Sciatic nerve (tissue), 2 donors: Measurements from ENCODE around the gene FANCE. TPM values are rescaled to one million over a fixed set of nuclear protein-coding genes. Genes with fewer than 3 reads are reported as not detected.

Source experiments
- ATAC-seq: fragments of 200-7000 bp; cut with Tn5 transposase; one replicate; pipeline ENCODE4 v1.9.1; 2020; ENCODE audit warnings: mild to moderate bottlenecking, moderate library complexity
- DNase-seq: peaks from one replicate; pipeline ENCODE4 v3.0.0-alpha.2; 2020; ENCODE audit warnings: low spot score
- intact Hi-C: fragments of 100-400 bp; cut with DNase I; formaldehyde crosslinking; loops from one replicate; pipeline ENCODE4 v1.14.2; 2022
- total RNA-seq: library from RNA; stranded (reverse); fragmentation: NEBNext Ultra II Directional; extraction: Animal tissue kit (Norgen Biotek cat#: 25700); gene quantifications from one replicate; pipeline ENCODE4 v1.2.1, GENCODE V29; 2021
- donor health status: DM: no; HTN: no; CAD: no.
- donor health status: DM: no; HTN: no; CAD: no.

FANCE gene, protein sequence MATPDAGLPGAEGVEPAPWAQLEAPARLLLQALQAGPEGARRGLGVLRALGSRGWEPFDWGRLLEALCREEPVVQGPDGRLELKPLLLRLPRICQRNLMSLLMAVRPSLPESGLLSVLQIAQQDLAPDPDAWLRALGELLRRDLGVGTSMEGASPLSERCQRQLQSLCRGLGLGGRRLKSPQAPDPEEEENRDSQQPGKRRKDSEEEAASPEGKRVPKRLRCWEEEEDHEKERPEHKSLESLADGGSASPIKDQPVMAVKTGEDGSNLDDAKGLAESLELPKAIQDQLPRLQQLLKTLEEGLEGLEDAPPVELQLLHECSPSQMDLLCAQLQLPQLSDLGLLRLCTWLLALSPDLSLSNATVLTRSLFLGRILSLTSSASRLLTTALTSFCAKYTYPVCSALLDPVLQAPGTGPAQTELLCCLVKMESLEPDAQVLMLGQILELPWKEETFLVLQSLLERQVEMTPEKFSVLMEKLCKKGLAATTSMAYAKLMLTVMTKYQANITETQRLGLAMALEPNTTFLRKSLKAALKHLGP
- 6.4 TPM for total RNA-seq

DNA sequence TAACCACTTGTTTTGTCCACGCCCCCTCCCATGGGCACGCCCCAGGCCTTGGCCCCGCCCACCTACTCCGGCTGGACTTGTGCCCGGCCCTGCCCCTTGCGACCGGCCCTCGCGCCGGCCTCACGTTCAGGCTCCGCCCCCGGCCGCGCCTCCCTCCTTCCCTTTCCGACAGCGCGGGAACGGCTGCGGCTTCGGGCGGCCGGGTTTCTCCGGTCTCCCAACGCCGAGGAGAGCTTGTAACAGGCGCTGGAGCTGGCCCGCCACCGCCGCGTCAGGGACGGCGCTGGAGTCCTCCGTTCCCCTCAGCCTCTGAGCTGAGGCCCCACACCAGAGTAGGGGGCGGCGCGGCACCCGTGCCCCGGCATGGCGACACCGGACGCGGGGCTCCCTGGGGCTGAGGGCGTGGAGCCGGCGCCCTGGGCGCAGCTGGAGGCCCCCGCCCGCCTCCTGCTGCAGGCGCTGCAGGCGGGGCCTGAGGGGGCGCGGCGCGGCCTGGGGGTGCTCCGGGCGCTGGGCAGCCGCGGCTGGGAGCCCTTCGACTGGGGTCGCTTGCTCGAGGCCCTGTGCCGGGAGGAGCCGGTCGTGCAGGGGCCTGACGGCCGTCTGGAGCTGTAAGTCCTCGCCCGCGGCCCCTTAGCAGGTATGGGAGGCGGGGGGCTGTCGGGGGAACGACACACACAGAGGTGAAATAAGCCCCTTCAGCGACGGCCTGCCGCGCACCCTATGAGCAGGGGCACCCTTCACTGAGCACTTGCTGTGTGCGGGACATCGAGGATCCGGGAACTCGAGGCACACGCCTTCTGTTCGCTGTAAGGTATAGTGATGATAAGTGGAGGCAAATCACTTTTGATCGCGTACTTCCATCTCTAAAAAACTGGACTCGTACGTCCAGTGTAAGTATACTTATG is at the start of gene FANCE:
Gene FANCE, plus strand, starts transcription at position 156 of the 908 bp plus-strand sequence. Its CDS starts 208 bp downstream, at position 364.
- intact Hi-C loops: no loop called here
- DNase-seq: peak; percentile 98
- ATAC-seq: peak; percentile 96

DNA sequence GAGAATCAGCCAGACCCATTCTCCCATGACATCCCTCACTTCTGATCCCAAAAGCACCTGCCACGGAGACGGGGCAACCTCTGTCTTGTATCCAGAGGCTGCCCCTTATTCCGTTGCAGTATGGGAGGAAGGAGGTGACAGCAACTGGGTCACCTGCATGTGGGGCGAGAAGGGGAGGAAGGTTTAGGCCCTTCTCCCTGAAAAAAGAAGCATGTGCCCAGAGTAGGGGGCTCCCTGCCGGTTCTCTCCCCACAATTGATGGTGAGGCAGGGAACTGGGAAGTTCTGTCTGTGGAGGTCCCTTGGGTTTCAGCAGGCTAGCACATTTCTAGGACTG is 49.3 kb upstream of the FANCE start:
- ATAC-seq (no peak), DNase-seq (no peak)
- intact Hi-C loops: no loop called here

DNA sequence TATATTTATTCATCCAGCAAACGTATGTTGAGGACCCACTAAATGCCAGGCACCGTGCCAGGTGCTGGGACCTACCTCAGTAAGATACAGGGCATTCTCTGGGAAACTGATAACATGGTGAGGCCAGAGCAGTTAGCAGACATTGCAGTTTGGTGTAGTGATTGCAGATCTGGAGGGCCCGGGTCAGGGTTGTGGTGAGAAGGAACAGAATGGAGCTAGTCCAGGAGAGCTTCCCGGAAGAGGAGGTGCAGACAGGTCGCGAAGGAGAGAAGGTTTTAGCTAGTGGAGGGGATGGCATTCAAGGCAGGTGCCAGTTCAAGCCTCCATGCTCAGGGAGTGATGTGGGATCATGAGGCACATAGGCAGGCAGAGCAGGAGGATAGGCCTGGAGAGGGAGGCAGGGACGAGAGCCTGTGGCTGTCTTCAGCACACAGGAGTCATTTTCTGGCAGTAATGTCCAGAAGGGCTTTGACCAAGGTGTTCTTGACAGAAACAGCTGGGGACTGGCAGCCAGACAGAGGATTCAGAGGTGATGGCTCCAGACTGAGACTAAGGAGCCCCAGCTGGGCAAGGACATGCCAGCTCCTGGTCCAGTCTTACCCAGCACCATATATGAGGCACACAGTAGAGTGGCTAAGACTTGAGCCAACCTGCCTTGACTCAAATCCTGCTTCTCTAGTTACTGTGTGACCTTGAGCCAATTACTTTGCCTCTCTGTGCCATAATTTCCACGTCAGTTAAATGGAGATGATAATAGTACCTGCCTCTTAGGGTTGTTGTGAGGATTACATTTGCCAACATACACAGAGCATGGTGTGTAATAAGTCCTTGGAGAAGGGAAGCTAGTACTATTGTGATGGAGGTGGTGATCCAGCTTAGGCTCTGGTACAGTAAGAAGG is 48.3 kb upstream of the FANCE start:
- ATAC-seq (no peak), DNase-seq (no peak)
- intact Hi-C loops: no loop called here

DNA sequence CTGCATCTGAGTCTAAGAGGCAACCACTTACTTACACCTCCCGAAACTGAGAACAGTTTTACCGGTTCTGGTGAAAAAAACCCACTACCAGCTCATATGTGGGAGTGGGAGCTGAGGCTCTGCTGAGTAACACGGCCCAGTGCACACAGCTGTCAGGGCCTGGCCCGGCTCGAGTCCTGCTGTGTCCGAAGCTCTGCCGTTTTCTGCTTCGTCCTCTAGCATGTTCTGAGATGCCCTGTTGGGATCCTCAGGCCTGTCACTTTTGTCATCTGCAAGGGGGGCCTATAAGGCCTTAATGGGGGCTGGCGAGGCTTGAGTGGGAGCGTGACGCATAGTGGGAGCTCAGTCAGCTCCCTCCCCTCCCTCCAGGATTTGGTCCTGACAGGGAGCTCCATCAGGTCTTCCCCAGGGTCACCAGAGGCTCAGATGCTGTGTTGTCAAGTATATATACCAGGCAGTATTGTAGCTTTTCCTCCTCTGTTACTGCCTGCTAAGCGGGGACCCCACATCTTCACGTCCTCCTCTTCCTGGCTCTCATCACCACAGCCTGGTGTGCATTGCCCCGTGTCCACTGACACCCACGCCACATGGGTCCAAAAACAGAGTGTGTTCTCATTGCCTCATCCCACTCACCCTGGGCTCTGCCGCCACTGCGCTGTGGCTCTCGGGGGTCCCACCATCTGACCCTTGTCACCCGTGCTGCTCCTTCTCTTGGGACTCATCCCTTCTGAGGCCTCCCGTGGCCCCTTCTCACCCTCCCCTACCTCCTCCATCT is 45.2 kb upstream of the FANCE start:
- ATAC-seq (no peak), DNase-seq (no peak)
- intact Hi-C loops: no loop called here

DNA sequence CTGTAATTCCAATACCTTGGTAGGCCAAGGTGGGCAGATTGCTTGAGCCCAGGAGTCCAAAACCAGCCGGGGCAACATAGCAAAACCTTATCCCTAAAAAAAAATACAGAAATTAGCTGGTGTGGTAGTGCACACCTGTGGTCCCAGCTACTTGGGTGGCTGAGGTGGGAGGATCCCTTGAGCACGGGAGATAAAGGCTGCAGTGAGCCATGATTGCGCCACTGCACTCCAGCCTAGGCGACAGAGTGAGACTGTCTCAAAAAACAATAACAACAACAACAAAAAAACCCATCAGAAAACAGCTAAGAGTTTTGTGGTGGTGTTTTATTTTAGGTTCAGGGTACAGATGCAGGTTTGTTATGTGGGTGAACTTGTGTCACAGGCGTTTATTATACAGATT is 42.9 kb upstream of the FANCE start:
- ATAC-seq: no peak
- intact Hi-C loops: no loop called here
- DNase-seq: no peak

DNA sequence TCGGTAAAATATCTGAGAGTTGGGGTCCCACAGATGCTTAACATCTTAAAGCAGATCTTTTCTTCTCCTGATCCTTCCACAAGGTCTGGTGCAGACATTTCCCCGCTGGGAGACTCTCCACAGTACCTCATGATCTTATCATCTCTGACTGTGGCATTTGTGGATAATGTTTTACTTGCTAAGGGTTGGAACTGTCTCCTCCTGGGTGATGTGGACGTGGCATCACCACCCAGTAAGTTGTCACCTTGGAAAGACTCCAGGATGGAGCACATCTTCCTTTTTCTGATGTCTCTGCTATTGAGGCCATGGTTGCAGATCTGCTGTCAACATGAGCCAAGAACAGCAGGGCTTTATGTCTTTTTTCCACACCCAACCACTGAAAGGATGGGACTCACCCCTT is 42.0 kb upstream of the FANCE start:
- ATAC-seq: no peak
- intact Hi-C loops: no loop called here

DNA sequence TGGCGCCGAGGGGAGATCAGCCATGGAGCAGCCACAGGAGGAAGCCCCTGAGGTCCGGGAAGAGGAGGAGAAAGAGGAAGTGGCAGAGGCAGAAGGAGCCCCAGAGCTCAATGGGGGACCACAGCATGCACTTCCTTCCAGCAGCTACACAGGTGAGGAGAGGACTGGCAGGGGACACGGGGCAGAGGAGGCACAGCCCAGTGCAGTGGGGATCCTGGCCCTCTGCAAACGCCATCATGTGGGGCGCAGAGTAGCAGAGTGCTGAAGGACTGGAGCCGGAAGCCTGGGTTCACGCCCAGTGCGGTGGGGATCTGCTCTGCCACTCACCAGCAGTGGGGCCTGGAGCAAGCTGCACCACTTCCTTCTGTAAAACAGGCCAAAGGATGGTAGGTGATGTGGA is 41.1 kb upstream of the FANCE start:
- ATAC-seq (no peak), DNase-seq (no peak)
- intact Hi-C loops: no loop called here

More for the DNA sequence above, 42.0 kb upstream of the FANCE start:
- DNase-seq: no peak

DNA sequence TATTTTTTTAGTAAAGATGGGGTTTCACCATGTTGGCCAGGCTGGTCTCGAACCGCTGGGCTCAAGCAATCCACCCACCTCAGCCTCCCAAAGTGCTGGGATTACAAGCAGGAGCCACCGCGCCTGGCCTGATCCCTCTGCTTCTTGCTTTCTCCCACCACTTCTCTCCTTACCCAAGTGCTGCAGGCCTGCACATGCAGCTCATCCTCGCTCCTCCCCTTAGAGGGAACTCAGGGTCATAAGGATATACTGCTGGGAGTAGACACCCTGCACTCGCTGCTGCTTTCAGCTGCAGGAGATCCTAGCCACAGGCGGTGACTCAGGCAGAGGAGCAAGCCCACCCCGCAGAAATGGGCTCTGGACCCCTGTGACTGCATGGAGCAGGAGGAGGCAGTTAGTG is 40.0 kb upstream of the FANCE start:
- no peak for ATAC-seq
- DNase-seq: no peak
- intact Hi-C loops: no loop called here

DNA sequence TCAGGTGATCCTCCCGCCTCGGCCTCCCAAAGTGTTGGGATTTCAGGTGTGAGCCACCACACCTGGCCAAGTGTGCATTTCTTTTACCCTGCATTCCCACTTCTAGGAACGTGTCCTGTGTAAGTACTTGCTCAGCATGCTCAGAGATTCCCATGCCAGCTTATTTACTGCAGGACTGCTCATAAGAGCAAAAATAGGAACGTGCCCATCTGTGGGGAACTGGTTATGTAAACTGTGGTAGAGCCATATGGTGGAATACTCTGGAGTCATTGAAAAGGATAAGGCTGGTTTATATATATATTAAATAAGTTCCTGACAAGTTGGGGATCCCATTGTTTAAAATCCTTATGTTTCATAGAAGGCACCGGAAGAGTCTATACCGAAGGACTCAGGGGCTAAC is 38.2 kb upstream of the FANCE start:
- intact Hi-C loops: no loop called here
- no peak for ATAC-seq

DNA sequence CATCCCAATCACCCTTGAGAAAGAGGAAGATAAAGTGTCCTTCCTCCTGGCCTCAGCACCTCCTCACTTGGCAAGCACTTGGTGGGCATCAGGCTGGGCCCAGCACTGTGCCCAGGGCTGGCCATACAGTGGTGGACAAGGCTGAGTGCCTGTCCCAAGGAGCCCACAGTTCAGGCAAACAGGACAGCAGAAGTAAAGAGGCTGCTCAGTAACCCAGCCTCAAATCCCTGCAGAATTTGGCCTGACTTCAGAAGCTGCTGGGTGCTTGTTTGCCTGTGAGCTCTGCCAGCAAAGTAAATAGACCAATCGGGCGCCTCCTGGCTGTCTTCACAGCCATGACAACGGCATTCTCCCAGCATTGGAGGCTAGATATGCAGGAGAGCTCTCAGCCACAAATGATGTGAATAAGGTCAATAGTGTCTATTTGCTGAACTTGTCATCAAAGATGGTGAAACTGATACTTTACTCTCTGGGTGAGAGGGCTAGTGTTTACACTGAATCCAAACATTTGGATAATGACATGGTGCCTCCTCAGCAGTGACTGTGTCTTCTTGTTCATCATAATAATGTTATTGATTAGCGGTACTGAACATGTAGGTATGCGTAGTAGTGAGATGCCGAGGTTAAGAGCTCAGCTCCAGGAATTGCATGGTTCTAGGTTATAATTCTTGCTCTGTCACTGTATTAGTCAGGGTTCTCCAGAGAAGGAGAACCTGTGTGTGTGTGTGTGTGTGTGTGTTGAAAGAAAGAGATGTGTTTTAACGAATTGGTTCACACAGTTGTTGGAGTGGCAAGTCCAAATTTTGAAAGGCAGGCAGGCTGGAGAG is 36.9 kb upstream of the FANCE start:
- intact Hi-C loops: no loop called here

More for the DNA sequence above, 38.2 kb upstream of the FANCE start:
- DNase-seq: no peak

DNA sequence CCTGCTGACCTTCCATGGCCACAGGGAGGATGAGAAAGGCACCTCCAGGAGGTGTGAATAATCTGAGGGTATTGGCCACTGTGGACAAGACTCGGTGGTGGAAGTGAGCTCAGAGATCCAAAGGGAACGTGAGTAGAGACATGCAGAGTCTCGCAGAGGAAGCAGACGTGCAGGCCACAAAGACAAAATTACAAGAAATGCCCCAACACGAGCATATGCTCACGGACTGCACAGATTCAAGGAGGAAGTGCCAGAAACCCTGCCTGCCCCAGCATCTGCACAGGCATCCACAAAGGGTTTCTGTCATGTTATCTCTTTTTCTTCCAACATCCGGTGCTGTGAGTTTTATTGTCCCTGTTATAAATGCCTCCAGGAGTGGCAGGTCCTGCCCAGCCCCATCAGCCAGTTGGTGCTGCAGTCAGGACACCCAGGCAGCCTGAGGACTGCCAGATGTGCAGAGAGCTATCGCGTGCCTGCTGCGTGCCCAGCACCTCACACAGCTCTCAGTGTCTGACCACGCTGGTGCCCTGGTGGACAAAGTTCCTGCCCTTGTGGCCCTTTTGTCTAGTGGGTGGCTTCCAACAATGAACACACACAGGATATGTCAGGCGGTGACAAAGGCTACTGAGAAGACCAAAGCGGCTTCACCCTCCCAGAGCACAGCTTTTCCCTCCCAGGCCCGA is 34.0 kb upstream of the FANCE start:
- peak; percentile 8 for ATAC-seq
- intact Hi-C loops: no loop called here
- no peak for DNase-seq

More for the DNA sequence above, 36.9 kb upstream of the FANCE start:
- DNase-seq: peak; percentile 70
- peak; percentile 83 for ATAC-seq

DNA sequence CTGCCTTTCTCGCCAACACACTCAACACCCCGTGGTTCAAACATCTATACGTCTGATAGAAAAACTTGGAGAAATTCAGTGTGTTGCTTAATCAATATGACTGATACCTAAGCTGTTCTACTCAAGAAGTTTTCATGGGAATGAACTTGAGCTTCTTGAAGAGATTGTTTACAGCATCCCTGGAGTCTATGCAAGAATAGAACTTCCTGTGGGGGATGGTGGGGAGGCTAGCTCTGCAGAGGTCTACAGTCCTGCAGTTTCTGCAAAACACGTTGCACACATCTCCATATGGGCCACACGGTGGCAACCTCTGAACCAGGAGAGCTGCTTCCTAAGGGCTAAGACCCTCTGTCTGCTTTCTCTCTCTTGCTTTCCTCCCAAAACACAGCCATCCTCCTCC is 32.7 kb upstream of the FANCE start:
- DNase-seq (no peak), ATAC-seq (no peak)
- intact Hi-C loops: no loop called here

DNA sequence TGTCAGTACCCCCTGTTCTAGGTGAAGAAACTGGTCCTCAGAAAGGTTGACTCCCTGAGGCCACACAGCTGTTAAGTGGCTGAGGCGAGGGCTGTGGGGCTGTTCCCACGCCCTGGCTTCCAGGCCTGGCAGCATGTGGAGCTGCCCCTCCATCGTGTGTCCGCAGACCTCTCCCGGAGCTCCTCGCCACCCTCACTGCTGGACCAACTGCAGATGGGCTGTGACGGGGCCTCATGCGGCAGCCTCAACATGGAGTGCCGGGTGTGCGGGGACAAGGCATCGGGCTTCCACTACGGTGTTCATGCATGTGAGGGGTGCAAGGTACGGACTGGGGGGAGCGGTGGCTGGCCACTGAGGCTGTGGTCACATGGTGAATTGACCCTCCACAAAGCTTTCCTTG is 32.2 kb upstream of the FANCE start:
- ATAC-seq (no peak), DNase-seq (no peak)
- intact Hi-C loops: no loop called here

DNA sequence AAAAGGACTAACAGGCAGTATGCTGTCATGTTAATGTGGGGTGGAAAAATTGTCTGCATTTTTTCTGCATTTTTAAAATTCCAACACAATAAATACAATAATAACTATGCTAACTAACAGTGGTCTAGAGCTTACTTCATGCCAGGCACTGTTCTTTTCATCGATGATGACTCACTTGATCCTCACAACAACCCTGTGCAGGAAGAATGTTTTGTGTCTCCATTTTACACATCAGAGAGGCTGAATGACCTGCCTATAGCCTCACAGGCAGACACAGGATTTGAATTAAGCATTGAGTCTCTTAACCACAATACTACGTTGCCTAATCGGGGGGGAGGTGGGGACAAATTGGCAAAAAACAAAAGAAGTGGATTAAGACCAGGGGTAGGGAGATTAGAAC is 26.9 kb upstream of the FANCE start:
- intact Hi-C loops: no loop called here
- DNase-seq (no peak), ATAC-seq (no peak)

DNA sequence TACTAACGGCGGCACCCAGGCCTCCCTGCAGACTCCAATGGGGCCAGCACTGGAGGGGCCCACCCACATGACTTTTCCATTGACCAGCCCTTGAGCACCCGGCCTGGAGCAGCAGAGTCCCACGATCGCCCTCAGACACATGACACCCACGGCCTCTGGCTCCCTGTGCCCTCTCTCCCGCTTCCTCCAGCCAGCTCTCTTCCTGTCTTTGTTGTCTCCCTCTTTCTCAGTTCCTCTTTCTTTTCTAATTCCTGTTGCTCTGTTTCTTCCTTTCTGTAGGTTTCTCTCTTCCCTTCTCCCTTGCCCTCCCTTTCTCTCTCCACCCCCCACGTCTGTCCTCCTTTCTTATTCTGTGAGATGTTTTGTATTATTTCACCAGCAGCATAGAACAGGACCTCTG is 26.1 kb upstream of the FANCE start:
- DNase-seq (no peak), ATAC-seq (peak; percentile 64)
- intact Hi-C loops: no loop called here

DNA sequence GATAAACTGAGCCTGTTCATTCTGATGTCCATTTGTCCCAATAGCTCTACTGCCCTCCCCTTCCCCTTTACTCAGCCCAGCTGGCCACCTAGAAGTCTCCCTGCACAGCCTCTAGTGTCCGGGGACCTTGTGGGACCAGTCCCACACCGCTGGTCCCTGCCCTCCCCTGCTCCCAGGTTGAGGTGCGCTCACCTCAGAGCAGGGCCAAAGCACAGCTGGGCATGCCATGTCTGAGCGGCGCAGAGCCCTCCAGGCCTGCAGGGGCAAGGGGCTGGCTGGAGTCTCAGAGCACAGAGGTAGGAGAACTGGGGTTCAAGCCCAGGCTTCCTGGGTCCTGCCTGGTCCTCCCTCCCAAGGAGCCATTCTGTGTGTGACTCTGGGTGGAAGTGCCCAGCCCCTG is 24.7 kb upstream of the FANCE start:
- ATAC-seq (peak; percentile 12), DNase-seq (no peak)
- intact Hi-C loops: no loop called here

DNA sequence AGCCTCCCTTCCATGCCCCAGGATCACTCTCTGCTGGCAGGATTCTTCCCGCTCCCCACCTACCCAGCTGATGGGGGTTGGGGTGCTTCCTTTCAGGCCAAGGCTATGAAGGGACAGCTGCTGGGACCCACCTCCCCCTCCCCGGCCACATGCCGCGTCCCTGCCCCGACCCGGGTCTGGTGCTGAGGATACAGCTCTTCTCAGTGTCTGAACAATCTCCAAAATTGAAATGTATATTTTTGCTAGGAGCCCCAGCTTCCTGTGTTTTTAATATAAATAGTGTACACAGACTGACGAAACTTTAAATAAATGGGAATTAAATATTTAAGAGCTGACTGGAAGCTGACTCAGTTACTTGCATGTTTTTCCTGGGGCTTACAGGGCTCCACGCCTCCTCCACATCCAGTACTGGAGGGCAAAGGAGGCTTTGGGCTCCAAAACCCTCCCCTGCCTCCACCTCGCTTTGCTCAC is 24.3 kb upstream of the FANCE start:
- intact Hi-C loops: no loop called here
- DNase-seq: no peak
- no peak for ATAC-seq
